MM.1S (cell line): ENCODE data around the gene PNPLA7.
"Not testable (repeated sequence)": the region's sequence is repeated elsewhere in the genome, so short reads cannot be mapped to it uniquely, and the experiment has no call there.

Experiments
- DNase-seq: peaks from one replicate; pipeline ENCODE4 v3.0.0-alpha.2; 2015
- H2AFZ ChIP-seq: fragments of 300-600 bp; sonication (generic); 2 replicates; pipeline ENCODE4 v1.6.0; 2016; ENCODE audit warnings: antibody characterized with exemption, low read length
- H3F3A ChIP-seq: fragments of 300-600 bp; sonication (generic); 2 replicates; pipeline ENCODE4 v1.6.1; 2016; ENCODE audit warnings: mild to moderate bottlenecking, antibody characterized with exemption, low read length, moderate library complexity, mixed read lengths; ENCODE audit not compliant: insufficient read depth
- H3K27ac ChIP-seq: fragments of 300-600 bp; sonication (generic); 2 replicates; pipeline ENCODE4 v1.5.1; 2016; ENCODE audit warnings: mild to moderate bottlenecking, low read length
- H3K27me3 ChIP-seq: fragments of 300-600 bp; sonication (generic); replicated peaks from 2 replicates; pipeline ENCODE4 v1.6.0; 2016; ENCODE audit warnings: low read length; ENCODE audit not compliant: insufficient read depth
- H3K36me3 ChIP-seq: fragments of 300-600 bp; sonication (generic); replicated peaks from 2 replicates; pipeline ENCODE4 v1.6.1; 2016; ENCODE audit warnings: mild to moderate bottlenecking, low read length, mixed read lengths; ENCODE audit not compliant: insufficient read depth
- H3K4me1 ChIP-seq: fragments of 300-600 bp; sonication (generic); 2 replicates; pipeline ENCODE4 v1.6.1; 2016; ENCODE audit warnings: low read length, mixed read lengths
- H3K4me2 ChIP-seq: fragments of 300-600 bp; sonication (generic); 2 replicates; pipeline ENCODE4 v1.6.0; 2016; ENCODE audit warnings: low read depth, low read length
- H3K4me3 ChIP-seq: fragments of 300-600 bp; sonication (generic); 2 replicates; pipeline ENCODE4 v1.5.1; 2016; ENCODE audit warnings: low read length, mixed read lengths
- H3K79me2 ChIP-seq: fragments of 300-600 bp; sonication (generic); 2 replicates; pipeline ENCODE4 v1.6.1; 2016; ENCODE audit warnings: mixed run types, low read length, mixed read lengths
- H3K9ac ChIP-seq: fragments of 300-600 bp; sonication (generic); 2 replicates; pipeline ENCODE4 v1.6.1; 2016; ENCODE audit warnings: low read length, mixed read lengths
- H3K9me2 ChIP-seq: fragments of 300-600 bp; sonication (generic); replicated peaks from 2 replicates; pipeline ENCODE4 v1.6.1; 2016; ENCODE audit warnings: mild to moderate bottlenecking, low read length, mixed read lengths; ENCODE audit not compliant: insufficient read depth
- H3K9me3 ChIP-seq: fragments of 300-600 bp; sonication (generic); replicated peaks from 2 replicates; pipeline ENCODE4 v1.6.1; 2016; ENCODE audit warnings: mild to moderate bottlenecking, low read length, mixed read lengths; ENCODE audit not compliant: insufficient read depth
- H4K20me1 ChIP-seq: fragments of 300-600 bp; sonication (generic); 2 replicates; pipeline ENCODE4 v1.6.1; 2016; ENCODE audit warnings: mild to moderate bottlenecking, low read length, moderate library complexity, mixed read lengths; ENCODE audit not compliant: insufficient read depth
- CTCF ChIP-seq: fragments of 300-600 bp; sonication (generic); IDR thresholded peaks from 2 replicates; pipeline ENCODE4 v1.5.1; 2016; ENCODE audit warnings: antibody characterized with exemption, low read length, mixed read lengths
- EZH2 ChIP-seq: fragments of 300-600 bp; sonication (generic); optimal IDR thresholded peaks from 2 replicates; pipeline ENCODE3; 2017; ENCODE audit warnings: low read depth, mild to moderate bottlenecking, antibody characterized with exemption, low read length, mixed read lengths
- EZH2phosphoT487 ChIP-seq: fragments of 300-600 bp; sonication (generic); IDR thresholded peaks from 2 replicates; pipeline ENCODE4 v1.6.1; 2018; ENCODE audit warnings: antibody characterized with exemption, low read length

PNPLA7 gene

GRCh38 chr9:137520614-137521404 lies 29.4 kb downstream of the PNPLA7 start:
- Histone ChIP-seq H3K27me3 (no peaks in the 10 kb centered on the region), H3F3A (no peaks in the 10 kb centered on the region), H3K79me2 (no peaks in the 10 kb centered on the region), H3K27ac (no peak overlapping the region), H4K20me1 (no peaks in the 10 kb centered on the region), H2AFZ (no peak overlapping the region), H3K9me3 (no peaks in the 10 kb centered on the region), H3K4me1 (no peaks in the 10 kb centered on the region), H3K36me3 (no peaks in the 10 kb centered on the region), H3K9me2 (no peaks in the 10 kb centered on the region), H3K4me2 (no peak overlapping the region), H3K9ac (no peak overlapping the region), H3K4me3 (no peak overlapping the region)
- no peak for DNase-seq
- no peak for TF ChIP-seq EZH2
- TF ChIP-seq CTCF = no peak
- TF ChIP-seq EZH2phosphoT487 = no peak

GRCh38 chr9:137519553-137519952 lies 30.6 kb downstream of the PNPLA7 start:
- no peaks in the 10 kb centered on the region for H3K79me2 ChIP-seq
- H3K27ac ChIP-seq = no peak overlapping the region
- H3K27me3 ChIP-seq = no peaks in the 10 kb centered on the region
- H3K4me2 ChIP-seq = no peak overlapping the region
- TF ChIP-seq CTCF (no peak), EZH2phosphoT487 (no peak), EZH2 (no peak)
- no peaks in the 10 kb centered on the region for H3K9me2 ChIP-seq
- H3F3A ChIP-seq = no peaks in the 10 kb centered on the region
- H3K4me3 ChIP-seq = no peak overlapping the region
- no peaks in the 10 kb centered on the region for H3K36me3 ChIP-seq
- no peak for DNase-seq
- H4K20me1 ChIP-seq = no peaks in the 10 kb centered on the region
- no peak overlapping the region for H2AFZ ChIP-seq
- no peaks in the 10 kb centered on the region for H3K4me1 ChIP-seq
- no peaks in the 10 kb centered on the region for H3K9me3 ChIP-seq
- no peak overlapping the region for H3K9ac ChIP-seq

DNA sequence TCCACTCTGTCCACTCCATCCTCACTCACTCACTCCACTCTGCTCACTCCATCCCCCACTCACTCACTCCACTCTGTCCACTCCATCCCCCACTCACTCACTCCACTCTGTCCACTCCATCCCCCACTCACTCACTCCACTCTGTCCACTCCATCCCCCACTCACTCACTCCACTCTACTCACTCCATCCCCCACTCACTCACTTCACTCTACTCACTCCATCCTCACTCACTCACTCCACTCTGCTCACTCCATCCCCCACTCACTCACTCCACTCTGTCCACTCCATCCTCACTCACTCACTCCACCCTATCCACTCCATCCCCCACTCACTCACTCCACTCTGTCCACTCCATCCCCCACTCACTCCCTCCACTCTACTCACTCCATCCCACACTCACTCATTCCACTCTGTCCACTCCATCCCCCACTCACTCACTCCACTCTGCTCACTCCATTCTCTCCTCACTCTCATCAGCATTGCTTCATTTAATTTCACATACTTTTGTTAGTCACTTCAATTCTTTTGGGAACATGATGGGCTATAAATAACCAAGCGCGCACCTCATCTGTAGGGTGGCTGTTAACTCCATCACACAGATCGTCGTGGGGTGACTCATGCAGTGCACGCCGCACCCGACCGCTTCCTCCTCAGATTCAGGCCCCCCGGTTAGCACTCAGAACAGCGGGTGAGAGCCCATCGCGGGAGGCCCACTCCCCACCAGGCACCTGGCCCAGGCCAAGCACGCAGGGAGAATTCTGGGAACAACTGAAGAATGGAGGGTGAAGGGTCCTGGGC lies 31.3 kb downstream of the PNPLA7 start:
- H4K20me1 ChIP-seq, H3K79me2 ChIP-seq, H3F3A ChIP-seq, H3K4me1 ChIP-seq, H3K9me2 ChIP-seq, H3K27ac ChIP-seq, H2AFZ ChIP-seq, H3K4me2 ChIP-seq, H3K4me3 ChIP-seq, H3K9me3 ChIP-seq, H3K36me3 ChIP-seq, H3K9ac ChIP-seq, DNase-seq, H3K27me3 ChIP-seq: not testable (repeated sequence)
